ENCODE data around the gene PLD5.

The PLD5 gene

GRCh38 chr1:242402956-242403355, 121.5 kb downstream of the PLD5 start:
- Histone ChIP-seq H3K79me2 (ENCODE audit: low read length) (no peaks in the 10 kb centered on the region), H3K4me1 (ENCODE audit: low read length) (no peaks in the 10 kb centered on the region), H3K9ac (ENCODE audit: low read length) (no peak overlapping the region), H3K36me3 (replicated peaks; ENCODE audit: insufficient read depth, low read length) (no peaks in the 10 kb centered on the region), H3K4me2 (ENCODE audit: low read depth, low read length) (no peak overlapping the region), H3K9me2 (replicated peaks; ENCODE audit: insufficient read depth, low read length) (no peaks in the 10 kb centered on the region), H2AFZ (ENCODE audit: low read length) (no peak overlapping the region), H3K27ac (ENCODE audit: low read length) (no peak overlapping the region), H3F3A (ENCODE audit: insufficient read depth, low read length) (no peaks in the 10 kb centered on the region), H3K27me3 (replicated peaks; ENCODE audit: insufficient read depth, low read length) (no peaks in the 10 kb centered on the region), H3K4me3 (ENCODE audit: low read length) (no peak overlapping the region), H3K9me3 (replicated peaks; ENCODE audit: insufficient read depth, low read length) (no peaks in the 10 kb centered on the region), H4K20me1 (ENCODE audit: insufficient read depth, low read length) (no peaks in the 10 kb centered on the region)
- DNase-seq, result no peak
- TF ChIP-seq EZH2 (optimal IDR thresholded peaks at IDR 0.05; ENCODE audit: low read depth, low read length) (no peak), EZH2phosphoT487 (IDR thresholded peaks at IDR 0.05; ENCODE audit: low read length) (no peak), CTCF (IDR thresholded peaks at IDR 0.05; ENCODE audit: low read length) (no peak)

- no peaks in the 10 kb centered on the region for H3K27me3 ChIP-seq (replicated peaks; ENCODE audit: insufficient read depth, low read length)
- H3K79me2 ChIP-seq (ENCODE audit: low read length), result no peaks in the 10 kb centered on the region
- H3F3A ChIP-seq (ENCODE audit: insufficient read depth, low read length), result no peaks in the 10 kb centered on the region
- H4K20me1 ChIP-seq (ENCODE audit: insufficient read depth, low read length), result no peaks in the 10 kb centered on the region
- no peak overlapping the region for H3K4me2 ChIP-seq (ENCODE audit: low read depth, low read length)
- no peaks in the 10 kb centered on the region for H3K4me1 ChIP-seq (ENCODE audit: low read length)
- no peak overlapping the region for H2AFZ ChIP-seq (ENCODE audit: low read length)
- H3K9me3 ChIP-seq (replicated peaks; ENCODE audit: insufficient read depth, low read length), result no peaks in the 10 kb centered on the region
- H3K9ac ChIP-seq (ENCODE audit: low read length), result no peak overlapping the region
- no peak for DNase-seq
- TF ChIP-seq EZH2phosphoT487 (IDR thresholded peaks at IDR 0.05; ENCODE audit: low read length), result no peak
- no peak for TF ChIP-seq CTCF (IDR thresholded peaks at IDR 0.05; ENCODE audit: low read length)
- no peak for TF ChIP-seq EZH2 (optimal IDR thresholded peaks at IDR 0.05; ENCODE audit: low read depth, low read length)
- no peak overlapping the region for H3K4me3 ChIP-seq (ENCODE audit: low read length)
- no peak overlapping the region for H3K27ac ChIP-seq (ENCODE audit: low read length)
- no peaks in the 10 kb centered on the region for H3K9me2 ChIP-seq (replicated peaks; ENCODE audit: insufficient read depth, low read length)
- no peaks in the 10 kb centered on the region for H3K36me3 ChIP-seq (replicated peaks; ENCODE audit: insufficient read depth, low read length)
Measured at GRCh38 chr1:242401937-242402336, 122.6 kb downstream of the PLD5 start.

GRCh38 chr1:242398351-242398750, 126.1 kb downstream of the PLD5 start:
- Histone ChIP-seq H3K36me3 (replicated peaks; ENCODE audit: insufficient read depth, low read length) (no peaks in the 10 kb centered on the region), H3K9me2 (replicated peaks; ENCODE audit: insufficient read depth, low read length) (no peaks in the 10 kb centered on the region), H3K27me3 (replicated peaks; ENCODE audit: insufficient read depth, low read length) (no peaks in the 10 kb centered on the region), H3K4me2 (ENCODE audit: low read depth, low read length) (no peak overlapping the region), H3K4me1 (ENCODE audit: low read length) (no peaks in the 10 kb centered on the region), H3K4me3 (ENCODE audit: low read length) (no peak overlapping the region), H3K27ac (ENCODE audit: low read length) (no peak overlapping the region), H3K79me2 (ENCODE audit: low read length) (no peaks in the 10 kb centered on the region), H4K20me1 (ENCODE audit: insufficient read depth, low read length) (no peaks in the 10 kb centered on the region), H3K9me3 (replicated peaks; ENCODE audit: insufficient read depth, low read length) (no peaks in the 10 kb centered on the region), H3F3A (ENCODE audit: insufficient read depth, low read length) (no peaks in the 10 kb centered on the region), H2AFZ (ENCODE audit: low read length) (no peak overlapping the region), H3K9ac (ENCODE audit: low read length) (no peak overlapping the region)
- no peak for TF ChIP-seq CTCF (IDR thresholded peaks at IDR 0.05; ENCODE audit: low read length)
- TF ChIP-seq EZH2 (optimal IDR thresholded peaks at IDR 0.05; ENCODE audit: low read depth, low read length), result no peak
- no peak for TF ChIP-seq EZH2phosphoT487 (IDR thresholded peaks at IDR 0.05; ENCODE audit: low read length)
- DNase-seq, result no peak

Data from MM.1S (cell line).